NCI-H510A treated with DMSO at 0.1 percent for 48 hours (cell line): Measurements from ENCODE around the gene SH3TC1.

Experiments used
- DNase-seq: peaks from one replicate; lab custom pipeline; 2025; lab: John Stamatoyannopoulos, UW

SH3TC1 gene

GRCh38 chr4:8276358-8277240 lies 77.5 kb downstream of the SH3TC1 start:
- DNase-seq: no peak

GRCh38 chr4:8277356-8278008 lies 78.4 kb downstream of the SH3TC1 start:
- DNase-seq: no peak

- DNase-seq: no peak
Observed at GRCh38 chr4:8278009-8278395, 78.9 kb downstream of the SH3TC1 start.

GRCh38 chr4:8278421-8279287 lies 79.6 kb downstream of the SH3TC1 start:
- no peak for DNase-seq

- DNase-seq: no peak
Observed at GRCh38 chr4:8279321-8280157, 80.4 kb downstream of the SH3TC1 start.

GRCh38 chr4:8280158-8280875 lies 81.2 kb downstream of the SH3TC1 start:
- no peak for DNase-seq

GRCh38 chr4:8280876-8281440 lies 81.9 kb downstream of the SH3TC1 start:
- no peak for DNase-seq

GRCh38 chr4:8281519-8282133 lies 82.5 kb downstream of the SH3TC1 start:
- no peak for DNase-seq

GRCh38 chr4:8282134-8282641 lies 83.1 kb downstream of the SH3TC1 start:
- DNase-seq: no peak

- no peak for DNase-seq
Observed at GRCh38 chr4:8282742-8283141, 83.7 kb downstream of the SH3TC1 start.

GRCh38 chr4:8283161-8283560 lies 84.1 kb downstream of the SH3TC1 start:
- no peak for DNase-seq

- DNase-seq: no peak
Observed at GRCh38 chr4:8283631-8284121, 84.6 kb downstream of the SH3TC1 start.

- no peak for DNase-seq
Observed at GRCh38 chr4:8284391-8284790, 85.3 kb downstream of the SH3TC1 start.

- no peak for DNase-seq
Observed at GRCh38 chr4:8285143-8285975, 86.3 kb downstream of the SH3TC1 start.

GRCh38 chr4:8285976-8286718 lies 87.1 kb downstream of the SH3TC1 start:
- DNase-seq: no peak

- no peak for DNase-seq
Observed at GRCh38 chr4:8286719-8287342, 87.7 kb downstream of the SH3TC1 start.
